NCI-H1417 (cell line): Measurements from ENCODE around the gene DHRS3.
"Not testable (repeated sequence)": the region's sequence is repeated elsewhere in the genome, so short reads cannot be mapped to it uniquely, and the experiment has no call there.

ENCODE experiments used
- DNase-seq, 3 experiments: peaks; one replicate each; lab custom pipeline; 2025; lab: John Stamatoyannopoulos, UW

The DHRS3 gene

DNA sequence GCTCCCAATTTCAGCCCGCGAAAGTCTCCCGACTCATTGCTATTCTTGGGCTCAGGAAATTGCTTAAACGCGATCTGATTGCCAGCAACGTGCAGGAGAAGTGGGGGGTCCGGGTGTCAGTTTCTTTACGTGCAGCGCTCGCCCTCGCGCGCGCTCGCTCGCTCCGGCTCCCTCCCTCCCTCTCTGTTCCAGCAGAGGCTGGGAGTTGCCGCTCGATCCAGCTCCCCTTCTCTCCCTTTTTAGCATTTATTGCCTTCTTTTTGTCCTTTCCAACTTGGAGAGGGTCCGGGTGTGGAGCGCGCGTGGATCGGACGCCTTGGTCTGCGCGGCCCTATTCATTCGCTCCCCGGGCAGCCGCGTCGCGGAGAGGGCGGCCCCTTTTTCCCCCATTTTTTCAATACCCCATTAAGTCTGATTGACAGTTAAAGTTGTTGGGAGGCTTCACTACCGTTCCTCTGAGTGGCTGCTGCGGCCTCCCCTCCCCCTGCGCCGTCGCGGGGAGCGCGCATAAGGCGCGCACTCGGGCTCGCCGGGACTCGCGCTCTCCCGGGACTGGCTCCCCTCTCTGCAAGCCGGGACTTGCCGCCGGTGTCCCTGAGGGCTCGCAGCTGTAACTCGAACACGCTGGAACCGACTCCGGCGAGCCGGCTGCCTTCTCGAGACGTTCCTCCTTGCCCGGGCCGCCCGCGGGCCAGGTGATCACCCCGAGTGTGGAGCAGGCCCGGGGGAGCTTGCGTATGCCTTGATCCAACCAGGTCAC lies at the start of gene DHRS3:
Gene DHRS3, minus strand, starts transcription at position 310 of the 760 bp plus-strand sequence. CDS start 862 bp downstream, outside the sequence.
- peak; percentile 35 to 79 (median 64) for DNase-seq

GRCh38 chr1:12666141-12666735 lies 48.2 kb upstream of the DHRS3 start:
- no peak for DNase-seq

DNA sequence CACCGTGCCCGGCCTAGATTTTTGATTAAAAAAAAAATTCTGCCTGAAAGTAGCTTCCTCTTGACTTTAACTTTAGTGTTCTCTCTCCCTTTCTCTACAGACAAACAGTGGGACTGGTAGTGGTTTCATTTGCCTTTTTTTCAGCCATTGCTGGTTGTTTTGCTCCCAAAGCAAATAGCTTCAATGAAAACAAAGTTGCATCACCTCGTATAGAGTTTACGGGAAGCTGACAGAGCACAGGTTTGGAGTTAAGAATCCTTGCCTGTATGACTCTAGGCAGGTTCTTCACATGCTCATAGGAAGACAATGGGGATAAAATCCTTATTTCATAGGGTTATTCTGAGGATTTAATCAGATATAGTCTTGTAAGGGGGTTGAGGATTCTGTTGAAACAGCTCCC lies 47.5 kb upstream of the DHRS3 start:
- no peak for DNase-seq

GRCh38 chr1:12662556-12662955 lies 44.5 kb upstream of the DHRS3 start:
- no peak for DNase-seq

- DNase-seq: no peak
These were observed 43.7 kb upstream of the DHRS3 start for GRCh38 chr1:12661606-12662219.

DNA sequence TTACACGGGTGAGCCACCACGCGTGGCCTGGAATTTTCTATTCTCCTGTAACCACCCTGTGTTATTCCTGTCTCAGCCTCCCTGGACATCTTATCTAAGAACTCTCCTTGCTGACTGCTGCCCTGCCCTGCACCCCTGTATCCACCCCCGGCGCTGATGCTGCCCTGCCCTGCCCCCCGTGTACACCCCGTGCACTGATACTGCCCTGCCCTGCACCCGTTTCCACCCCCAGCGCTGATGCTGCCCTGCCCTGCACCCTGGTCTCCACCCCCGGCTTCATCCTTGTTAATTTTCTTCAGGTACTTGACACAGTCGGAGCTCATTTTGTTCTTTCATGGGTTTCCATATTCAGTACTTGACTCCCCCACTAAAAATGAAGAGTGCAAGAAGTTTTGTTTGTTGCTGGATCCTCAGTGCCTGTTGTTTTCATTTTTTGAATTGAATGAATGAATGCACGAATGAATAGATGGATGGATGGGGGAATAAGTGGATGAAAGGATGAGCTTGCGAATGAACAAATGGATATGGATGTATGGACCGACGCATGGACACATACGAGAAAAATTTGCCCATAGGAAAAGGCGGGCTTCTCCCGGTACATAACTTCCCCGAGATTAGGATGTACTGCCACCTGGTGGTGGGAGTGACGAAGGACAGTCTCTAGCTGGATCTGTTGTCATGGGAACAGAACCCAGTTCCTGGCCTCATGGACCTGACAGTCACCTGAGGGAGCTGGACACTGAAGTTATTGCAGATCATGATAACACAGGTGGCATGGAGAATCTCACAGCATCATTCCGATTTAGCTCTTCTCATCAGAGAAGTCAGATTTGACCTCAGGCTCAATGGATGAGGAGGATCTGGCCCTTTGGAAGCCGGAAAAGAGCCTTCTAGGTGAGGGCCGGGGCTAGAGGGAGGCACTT lies 40.8 kb upstream of the DHRS3 start:
- peak; percentile 68 to 91 (median 87) for DNase-seq

GRCh38 chr1:12657885-12658512 lies 40.0 kb upstream of the DHRS3 start:
- DNase-seq: not testable (repeated sequence)

DNA sequence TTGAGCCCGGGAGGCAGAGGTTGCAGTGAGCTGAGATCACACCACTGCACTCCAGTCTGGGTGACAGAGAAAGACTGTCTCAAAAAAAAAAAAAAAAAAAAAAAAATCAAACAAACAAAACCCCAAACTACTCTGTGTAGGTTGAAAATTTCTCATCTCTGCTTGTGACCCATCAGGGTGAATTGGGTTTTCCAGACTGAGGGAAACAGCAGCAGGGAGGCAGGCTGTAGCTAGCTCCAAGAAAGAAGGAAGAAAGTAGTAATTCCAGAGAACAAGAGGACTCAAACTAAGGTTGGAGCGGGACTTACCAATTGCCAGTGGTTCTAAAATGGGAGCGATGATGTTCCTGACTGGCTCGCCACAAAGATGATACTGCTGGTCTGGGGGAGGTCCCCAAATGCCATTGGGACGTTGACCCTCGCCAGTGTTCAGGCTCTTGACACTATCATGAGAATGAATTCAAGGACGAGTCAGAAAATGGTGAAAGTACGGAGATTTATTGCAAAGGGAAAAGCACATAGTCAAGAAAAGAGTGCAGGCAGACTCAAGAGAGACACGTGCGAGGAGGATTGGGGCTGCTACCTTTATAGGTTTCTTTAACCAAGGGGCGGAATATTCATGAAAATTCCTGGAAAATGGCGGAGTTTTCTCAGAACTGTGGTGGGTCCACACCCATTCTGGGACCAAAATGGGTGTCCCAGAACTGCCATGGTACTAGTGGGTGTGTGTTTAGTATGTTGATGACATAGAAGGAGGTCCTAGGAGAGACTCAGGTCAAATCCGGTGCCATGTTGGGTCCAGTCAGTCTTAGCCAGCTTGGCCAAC lies 39.3 kb upstream of the DHRS3 start:
- DNase-seq: no peak

DNA sequence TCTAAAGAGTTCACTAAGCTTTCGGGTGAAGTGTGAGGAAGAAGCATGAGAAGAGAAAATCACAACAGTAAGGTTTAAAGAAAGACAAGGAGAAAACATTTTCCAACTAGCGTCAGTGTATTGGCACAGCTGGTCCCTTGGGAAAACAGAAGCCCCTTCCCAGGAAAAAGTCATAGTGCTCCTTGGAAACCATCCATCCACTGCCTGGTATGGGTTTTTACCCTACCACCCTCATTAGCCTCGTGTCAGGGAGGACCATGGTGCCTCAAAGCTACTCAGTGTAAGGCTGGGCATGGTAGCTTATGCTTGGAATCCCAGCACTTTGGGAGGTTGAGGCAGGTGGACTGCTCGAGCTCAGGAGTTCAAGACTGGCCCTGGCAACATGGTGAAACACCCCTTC lies 38.6 kb upstream of the DHRS3 start:
- no peak for DNase-seq

GRCh38 chr1:12654657-12655056 lies 36.6 kb upstream of the DHRS3 start:
- DNase-seq: no peak

GRCh38 chr1:12654004-12654567 lies 36.1 kb upstream of the DHRS3 start:
- DNase-seq: no peak

GRCh38 chr1:12649971-12650421 lies 32.0 kb upstream of the DHRS3 start:
- DNase-seq: no peak

DNA sequence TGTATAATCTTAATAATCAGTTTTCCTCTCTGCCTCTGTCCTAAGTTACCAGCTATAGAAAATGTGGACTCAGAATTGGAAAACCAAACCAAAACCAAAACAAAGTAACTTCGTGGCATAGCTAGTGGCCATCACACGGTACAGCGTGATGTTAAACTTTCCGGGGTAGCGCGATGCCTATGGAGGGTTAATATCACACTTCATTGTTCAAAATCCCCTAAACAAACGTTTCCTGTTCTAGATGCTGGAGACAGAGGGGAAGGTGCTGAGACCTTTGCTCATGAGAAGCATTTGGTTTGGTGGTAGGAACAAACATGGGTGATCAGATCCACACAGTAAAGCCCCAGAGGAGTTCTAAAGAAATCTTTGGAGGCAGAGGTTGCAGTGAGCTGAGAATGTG lies 30.7 kb upstream of the DHRS3 start:
- DNase-seq: no peak

GRCh38 chr1:12645401-12645800 lies 27.4 kb upstream of the DHRS3 start:
- not testable (repeated sequence) for DNase-seq

DNA sequence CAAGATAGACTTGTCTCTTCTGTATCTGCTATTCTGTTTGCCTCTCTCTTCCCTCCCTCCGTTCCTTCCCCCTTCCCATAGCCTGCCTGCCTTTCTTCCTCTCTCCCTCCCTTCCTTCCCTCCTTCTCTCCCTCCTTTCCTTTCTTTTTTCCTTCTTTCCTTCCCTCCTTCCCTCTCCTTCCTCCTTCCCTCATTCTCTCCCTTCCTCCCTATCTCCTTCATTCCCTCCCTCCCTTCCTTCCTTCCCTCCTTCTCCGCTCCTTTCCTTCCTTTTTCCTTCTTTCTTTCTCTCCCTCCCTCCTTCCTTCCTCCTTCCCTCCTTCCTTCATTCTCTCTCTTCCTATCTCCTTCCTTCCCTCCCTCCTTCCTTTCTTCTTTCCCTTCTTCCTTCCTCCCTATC lies 26.8 kb upstream of the DHRS3 start:
- DNase-seq: no peak

GRCh38 chr1:12644237-12644636 lies 26.2 kb upstream of the DHRS3 start:
- no peak for DNase-seq

- no peak for DNase-seq
These were observed 25.8 kb upstream of the DHRS3 start, which contains the start of gene AADACL4 for GRCh38 chr1:12643785-12644184. TSS of gene AADACL4 (plus strand) at chr1:12644085. CDS start at chr1:12644547, 462 bp downstream.

DNA sequence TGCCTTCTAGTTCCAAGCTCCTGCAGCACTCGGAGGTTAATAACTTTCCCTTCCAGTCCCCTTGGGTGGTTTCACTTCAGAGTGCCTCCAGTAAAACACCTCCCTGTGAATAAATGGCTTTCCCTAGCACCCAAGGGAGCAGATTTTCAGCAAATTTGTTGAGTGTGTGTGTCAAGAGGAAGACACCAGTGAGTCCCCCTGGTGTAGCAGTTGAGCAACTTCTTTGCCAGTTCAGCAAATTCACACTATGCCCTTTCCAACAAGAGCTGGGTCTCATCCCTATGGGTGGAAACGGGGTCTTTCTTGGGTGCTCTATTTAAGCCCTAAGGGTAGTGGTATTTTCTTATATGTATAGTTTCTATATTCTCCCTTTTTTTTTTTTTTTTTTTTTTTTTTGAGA lies 25.1 kb upstream of the DHRS3 start:
- DNase-seq: no peak

DNA sequence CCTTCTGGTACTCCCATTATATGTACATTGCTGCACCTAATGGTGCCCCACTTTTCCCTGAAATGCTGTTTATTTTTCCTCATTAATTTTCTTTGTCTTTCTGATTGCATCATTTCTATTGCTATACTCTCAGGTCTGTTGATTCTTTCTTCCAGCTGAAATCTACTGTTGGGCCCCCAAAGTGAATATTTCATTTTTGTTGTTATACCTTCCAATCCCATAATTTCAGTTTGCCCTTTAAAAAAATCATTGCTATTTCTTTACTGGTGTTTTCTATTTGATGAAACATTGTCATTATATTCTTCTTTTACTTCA lies 22.9 kb upstream of the DHRS3 start:
- DNase-seq: no peak

GRCh38 chr1:12640237-12640957 lies 22.4 kb upstream of the DHRS3 start:
- DNase-seq: no peak
